Measurements from ENCODE around the gene PRICKLE4. TPM values are rescaled to one million over a fixed set of nuclear protein-coding genes. Genes with fewer than 3 reads are reported as not detected.
A peak's percentile ranks its signal among the peaks of the same experiment; 100 is the strongest.

PRICKLE4 gene
- total and polyA plus RNA-seq, 2 of the 13 experiments (the other 11 are each of a cell fraction or from before 2014, with no cell fraction given), result 0.92 to 1.2 TPM

- TF ChIP-seq ETS1 (CRISPR knock-in tag; IDR thresholded peaks at IDR 0.05) (0 out of 2 replicates have a peak, but pooled peaks have one; percentile 23), ZNF605 (CRISPR knock-in tag; IDR thresholded peaks at IDR 0.05) (0 out of 2 replicates have a peak, but pooled peaks have one; percentile 45), ZNF142 (CRISPR knock-in tag; IDR thresholded peaks at IDR 0.05) (no peak), ZFP82 (CRISPR knock-in tag; IDR thresholded peaks at IDR 0.05; ENCODE audit: borderline replicate concordance) (no peak), ELF1 (CRISPR knock-in tag; IDR thresholded peaks at IDR 0.05) (peak; percentile 84), THAP7 (CRISPR knock-in tag; IDR thresholded peaks at IDR 0.05) (no peak), ZFX (CRISPR knock-in tag; IDR thresholded peaks at IDR 0.05; ENCODE audit: low read depth) (no peak), MTF2 (CRISPR knock-in tag; IDR thresholded peaks at IDR 0.05; ENCODE audit: borderline replicate concordance) (peak; percentile 56; the same call in 1 of the 2 replicates), TEF (CRISPR knock-in tag; IDR thresholded peaks at IDR 0.05) (no peak), SAFB2 (CRISPR knock-in tag; IDR thresholded peaks at IDR 0.05; ENCODE audit: borderline replicate concordance, low read depth) (no peak), BORCS8-MEF2B (CRISPR knock-in tag; IDR thresholded peaks at IDR 0.05) (no peak), TAF1 (CRISPR knock-in tag; IDR thresholded peaks at IDR 0.05) (peak; percentile 21; the same call in 1 of the 2 replicates), FOXP4 (CRISPR knock-in tag; IDR thresholded peaks at IDR 0.05) (peak; percentile 64; the same call in 1 of the 2 replicates), CBX1 (IDR thresholded peaks at IDR 0.05; ENCODE audit: low read depth) (peak; percentile 40), TARDBP (CRISPR knock-in tag; IDR thresholded peaks at IDR 0.05) (peak; percentile 92; the same call in 1 of the 2 replicates), HDAC1 (CRISPR knock-in tag; IDR thresholded peaks at IDR 0.05) (peak; percentile 77), RORA (CRISPR knock-in tag; IDR thresholded peaks at IDR 0.05) (no peak)
These were observed 45.0 kb upstream of the PRICKLE4 start, which contains the start of gene TFEB (continued) for GRCh38 chr6:41735427-41736185.

Data from HepG2 (cell line).